SH-SY5Y (cell line): ENCODE results near the gene SH3GL2.

ENCODE experiments used
- GATA2 ChIP-seq: IDR thresholded peaks from 2 replicates; pipeline ENCODE4 v1.6.1; 2011; ENCODE audit warnings: mild to moderate bottlenecking, low read depth, low read length
- GATA3 ChIP-seq: IDR thresholded peaks from 2 replicates; pipeline ENCODE4 v1.6.1; 2011; ENCODE audit warnings: low read depth, mild to moderate bottlenecking, low read length, moderate library complexity

GRCh38 chr9:17775656-17776055, 196.8 kb downstream of the SH3GL2 start:
- no peak for TF ChIP-seq GATA2
- TF ChIP-seq GATA3, result no peak
